Common myeloid progenitor, CD34-positive (primary cell): ENCODE results near the gene FRK.

Experiments
- CTCF ChIA-PET: fragments of 350-600 bp; sonication (Branson Sonifier 250); formaldehyde crosslinking; loops from one replicate; lab custom pipeline; 2021; ENCODE audit warnings: antibody characterized with exemption; lab: Charles Lee
- POLR2A ChIA-PET: fragments of 350-600 bp; sonication (Branson Sonifier 250); formaldehyde crosslinking; loops from one replicate; lab custom pipeline; 2021; ENCODE audit warnings: antibody characterized with exemption; lab: Charles Lee
- DNase-seq, 3 donors: peaks; one replicate each; pipeline versions ENCODE4 v3.0.0 to v3.0.0-alpha.2; 2013
- H3K27ac ChIP-seq, 2 experiments: 1 replicate in 1 of 2; 2 replicates in 1 of 2; pipeline ENCODE4 v1.7.0; 2013; ENCODE audit warnings: inconsistent platforms in 2 of 2, low read length in 2 of 2, mild to moderate bottlenecking in 2 of 2, low read depth in 1 of 2, moderate library complexity in 1 of 2; ENCODE audit not compliant: severe bottlenecking in 2 of 2, insufficient read depth in 1 of 2, poor library complexity in 1 of 2
- H3K27me3 ChIP-seq, 5 experiments: replicated peaks in 2 of 5; 1 replicate in 3 of 5; 2 replicates in 2 of 5; pipeline versions ENCODE4 v1.6.1 to v1.7.0; 2013; ENCODE audit warnings: low read length in 4 of 5, mild to moderate bottlenecking in 2 of 5, moderate library complexity in 2 of 5, inconsistent platforms in 1 of 5; ENCODE audit not compliant: insufficient read depth in 5 of 5, control insufficient read depth in 4 of 5
- H3K36me3 ChIP-seq, 4 experiments: 1 replicate in 2 of 4; 2 replicates in 2 of 4; pipeline versions ENCODE4 v1.6.1 to v1.7.0; 2013; ENCODE audit warnings: low read length in 3 of 4, control low read depth in 1 of 4, mild to moderate bottlenecking in 1 of 4; ENCODE audit not compliant: control insufficient read depth in 4 of 4, insufficient read depth in 4 of 4
- H3K4me1 ChIP-seq, 4 experiments: 1 replicate in 3 of 4; 2 replicates in 1 of 4; pipeline versions ENCODE4 v1.6.1 to v1.7.1; 2013; ENCODE audit warnings: low read length in 3 of 4, mild to moderate bottlenecking in 3 of 4, control low read depth in 1 of 4, inconsistent platforms in 1 of 4, moderate library complexity in 1 of 4; ENCODE audit not compliant: control insufficient read depth in 4 of 4, insufficient read depth in 4 of 4; ENCODE audit errors: control extremely low read depth in 1 of 4
- H3K4me3 ChIP-seq, 7 experiments: 1 replicate in 4 of 7; 2 replicates in 3 of 7; pipeline versions ENCODE4 v1.5.1 to v1.7.0; 2013; ENCODE audit warnings: mild to moderate bottlenecking in 7 of 7, low read length in 6 of 7, moderate library complexity in 6 of 7, inconsistent platforms in 2 of 7, low read depth in 2 of 7, control low read depth in 1 of 7; ENCODE audit not compliant: insufficient read depth in 4 of 7, control insufficient read depth in 1 of 7; ENCODE audit errors: extremely low read depth in 1 of 7
- H3K9me3 ChIP-seq, 5 experiments: 1 replicate in 4 of 5; 2 replicates in 1 of 5; pipeline versions ENCODE4 v1.6.1 to v1.7.1; 2013; ENCODE audit warnings: low read length in 4 of 5, mild to moderate bottlenecking in 2 of 5, inconsistent platforms in 1 of 5, low read depth in 1 of 5, moderate library complexity in 1 of 5; ENCODE audit not compliant: control insufficient read depth in 4 of 5, insufficient read depth in 2 of 5; ENCODE audit errors: control extremely low read depth in 1 of 5
- whole genome bisulfite sequencing: methylation state at CpG from one replicate; pipeline ENCODE4 v1.1.5; 2013; ENCODE audit not compliant: insufficient coverage; 5-methylcytosine and 5-hydroxymethylcytosine counted together

Gene FRK

DNA sequence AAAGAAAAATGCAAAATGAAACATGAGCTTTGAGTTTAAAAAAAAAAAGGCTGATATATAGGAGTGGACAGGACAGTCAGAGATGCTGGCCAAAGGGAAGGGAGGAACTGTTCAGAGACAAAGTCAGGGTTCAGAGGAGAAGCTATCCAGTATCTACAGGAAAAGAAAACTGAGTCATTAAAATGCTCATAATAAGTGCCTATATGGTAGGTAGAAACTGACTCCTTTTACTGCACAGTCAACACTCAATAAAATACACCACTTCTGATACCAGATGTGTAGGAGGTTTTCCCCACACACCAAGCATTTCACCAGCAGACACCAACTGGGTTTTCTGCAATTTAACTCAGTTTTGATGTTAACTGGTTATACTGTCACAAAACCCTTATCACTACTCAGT lies 32.9 kb downstream of the FRK start:
- POLR2A ChIA-PET, result no interaction called here
- no peak overlapping the region for H3K4me3 ChIP-seq
- H3K27ac ChIP-seq, result no peak overlapping the region
- no peaks in the 10 kb centered on the region for H3K4me1 ChIP-seq
- no peaks in the 10 kb centered on the region for H3K9me3 ChIP-seq
- peaks cover 0 to 2% (median 0%) of the 10 kb centered on the region in 5 experiments for H3K27me3 ChIP-seq
- no peaks in the 10 kb centered on the region for H3K36me3 ChIP-seq
- DNase-seq, result no peak
- CTCF ChIA-PET, result no interaction called here

DNA sequence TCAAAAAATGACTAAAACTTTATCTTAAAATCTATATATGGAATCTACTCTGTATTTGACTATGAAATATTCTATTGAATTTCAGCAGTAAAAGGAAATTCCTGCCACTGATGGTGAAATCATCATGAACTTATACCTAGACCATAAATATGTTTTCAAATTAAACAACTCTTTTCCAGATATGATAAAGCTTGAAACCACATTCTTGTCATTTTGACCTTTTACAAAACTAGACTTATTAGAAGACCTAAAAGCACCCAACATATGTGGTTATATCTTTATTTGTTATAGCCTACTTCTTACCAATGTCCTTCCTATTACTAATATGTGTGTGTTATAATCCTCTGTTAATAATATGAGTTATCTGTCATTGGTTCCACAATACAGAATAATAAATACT lies 35.3 kb downstream of the FRK start:
- no peaks in the 10 kb centered on the region for H3K9me3 ChIP-seq
- CTCF ChIA-PET, result no interaction called here
- H3K36me3 ChIP-seq, result no peaks in the 10 kb centered on the region
- DNase-seq, result no peak
- H3K27me3 ChIP-seq, result no peaks in the 10 kb centered on the region
- H3K4me1 ChIP-seq, result no peaks in the 10 kb centered on the region
- POLR2A ChIA-PET, result no interaction called here
- no peak overlapping the region for H3K4me3 ChIP-seq
- H3K27ac ChIP-seq, result no peak overlapping the region

DNA sequence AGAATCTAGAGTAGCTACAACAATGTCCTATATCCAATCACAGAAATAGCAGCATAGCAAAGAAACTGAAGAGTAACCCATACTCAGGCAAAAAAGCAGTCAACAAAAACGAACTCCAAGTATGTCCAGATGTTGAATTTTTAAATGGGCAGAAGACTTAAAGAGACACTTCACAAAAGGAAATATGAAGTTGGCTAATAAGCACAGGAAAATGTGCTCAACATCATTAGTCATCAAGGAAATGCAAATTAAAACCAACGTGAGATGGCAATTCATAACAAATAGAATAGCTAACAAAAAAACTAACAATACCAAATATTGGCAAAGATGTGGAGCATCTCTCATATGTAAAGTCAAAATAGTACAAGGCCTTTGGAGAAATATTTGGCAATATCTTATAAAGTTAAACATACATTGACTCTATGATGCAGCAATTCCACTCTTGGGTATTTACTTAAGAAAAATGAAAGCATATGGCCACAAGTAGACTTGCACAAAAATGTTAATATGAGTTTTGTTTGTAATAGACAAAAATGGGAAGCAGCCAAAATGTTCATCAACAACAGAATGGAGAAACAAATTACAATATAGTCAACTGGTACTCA lies 37.7 kb downstream of the FRK start:
- POLR2A ChIA-PET, result no interaction called here
- no peaks in the 10 kb centered on the region for H3K4me1 ChIP-seq
- CTCF ChIA-PET, result no interaction called here
- no peaks in the 10 kb centered on the region for H3K36me3 ChIP-seq
- H3K27me3 ChIP-seq, result no peaks in the 10 kb centered on the region
- no peak overlapping the region for H3K27ac ChIP-seq
- WGBS, result no CpG with 5 or more reads among the region's 2 CpGs
- H3K9me3 ChIP-seq, result no peaks in the 10 kb centered on the region
- no peak overlapping the region for H3K4me3 ChIP-seq
- DNase-seq, result no peak

DNA sequence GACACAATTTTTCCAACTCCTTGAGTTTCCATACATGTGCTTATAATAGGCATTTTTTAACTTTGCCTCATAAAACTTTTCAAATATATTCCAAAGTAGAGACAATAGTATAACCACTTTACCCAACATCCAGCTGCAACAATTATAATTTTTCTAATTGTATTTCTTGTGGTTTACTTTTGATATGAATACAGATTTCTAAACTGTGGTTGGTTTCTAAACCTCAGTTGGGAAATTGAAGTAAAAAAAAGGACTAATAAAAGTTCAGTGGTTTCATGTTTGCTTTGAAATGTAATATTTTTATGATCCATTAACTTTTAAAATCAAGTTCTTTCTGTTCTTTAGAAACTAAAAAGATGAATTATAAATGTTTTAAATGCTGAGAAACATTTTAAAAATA lies 40.0 kb downstream of the FRK start:
- CTCF ChIA-PET, result no interaction called here

DNA sequence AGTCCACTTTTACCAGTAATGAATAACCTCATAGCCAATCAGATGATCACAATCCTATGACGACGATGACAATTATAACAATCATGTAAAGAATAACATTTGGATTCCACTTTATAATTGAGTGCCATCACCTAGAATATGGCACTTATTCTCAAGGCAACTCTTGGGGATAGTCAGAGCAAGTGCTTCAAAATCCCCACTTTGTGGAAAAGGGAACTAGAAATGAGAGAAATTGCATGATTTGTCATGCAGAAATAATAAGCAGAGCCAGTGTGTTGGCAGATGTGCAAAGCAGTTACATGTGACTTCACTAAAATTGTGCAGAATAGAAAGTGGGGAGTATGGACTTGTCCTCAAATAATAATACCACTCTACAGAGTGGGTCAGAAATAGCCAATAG lies 41.3 kb downstream of the FRK start:
- CTCF ChIA-PET, result interaction anchor here (1.7 kb wide), 1 partner anchor 8 kb away, joined by 4 read pairs; no protein-coding TSS in a partner anchor
- DNase-seq, result peak in 2 of 3 donors; percentile 6 to 8
- Histone ChIP-seq H3K9me3 (no peaks in the 10 kb centered on the region), H3K36me3 (no peaks in the 10 kb centered on the region), H3K4me3 (no peak overlapping the region), H3K27ac (no peak overlapping the region), H3K27me3 (no peaks in the 10 kb centered on the region), H3K4me1 (no peaks in the 10 kb centered on the region)
- POLR2A ChIA-PET, result no interaction called here
- 100% methylated on average over 2 of the region's 2 CpGs for WGBS

More for the DNA sequence above, 40.0 kb downstream of the FRK start:
- H3K27me3 ChIP-seq, result no peaks in the 10 kb centered on the region
- H3K4me1 ChIP-seq, result no peaks in the 10 kb centered on the region
- H3K36me3 ChIP-seq, result no peaks in the 10 kb centered on the region
- DNase-seq, result no peak
- POLR2A ChIA-PET, result no interaction called here
- no peak overlapping the region for H3K27ac ChIP-seq
- no peaks in the 10 kb centered on the region for H3K9me3 ChIP-seq
- no peak overlapping the region for H3K4me3 ChIP-seq

DNA sequence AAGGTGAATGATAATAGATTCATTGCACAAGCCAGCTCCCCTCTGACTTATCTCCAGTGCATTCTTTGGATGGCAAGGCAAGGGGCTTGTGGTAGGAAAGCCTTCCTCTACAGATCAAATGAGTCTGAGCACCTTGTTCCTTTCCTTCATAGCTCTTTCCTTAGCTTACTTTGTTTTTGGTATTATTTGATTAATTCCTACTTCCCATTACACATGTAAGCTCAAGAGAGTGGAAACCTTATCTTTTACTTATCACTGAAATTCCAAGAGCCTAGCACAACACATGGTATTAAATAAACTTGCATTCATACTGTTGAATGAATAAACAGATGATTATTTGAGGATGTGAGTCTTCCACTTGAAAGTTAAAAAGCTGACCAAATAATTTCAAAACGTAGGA lies 41.7 kb downstream of the FRK start:
- H3K4me3 ChIP-seq, result no peak overlapping the region
- no peaks in the 10 kb centered on the region for H3K9me3 ChIP-seq
- no peak overlapping the region for H3K27ac ChIP-seq
- H3K36me3 ChIP-seq, result no peaks in the 10 kb centered on the region
- no peaks in the 10 kb centered on the region for H3K27me3 ChIP-seq
- H3K4me1 ChIP-seq, result no peaks in the 10 kb centered on the region
- no peak for DNase-seq
- ChIA-PET CTCF (interaction anchor here (1.7 kb wide), 1 partner anchor 8 kb away, joined by 4 read pairs; no protein-coding TSS in a partner anchor), POLR2A (no interaction called here)
- WGBS, result no CpG with 5 or more reads among the region's 1 CpG

DNA sequence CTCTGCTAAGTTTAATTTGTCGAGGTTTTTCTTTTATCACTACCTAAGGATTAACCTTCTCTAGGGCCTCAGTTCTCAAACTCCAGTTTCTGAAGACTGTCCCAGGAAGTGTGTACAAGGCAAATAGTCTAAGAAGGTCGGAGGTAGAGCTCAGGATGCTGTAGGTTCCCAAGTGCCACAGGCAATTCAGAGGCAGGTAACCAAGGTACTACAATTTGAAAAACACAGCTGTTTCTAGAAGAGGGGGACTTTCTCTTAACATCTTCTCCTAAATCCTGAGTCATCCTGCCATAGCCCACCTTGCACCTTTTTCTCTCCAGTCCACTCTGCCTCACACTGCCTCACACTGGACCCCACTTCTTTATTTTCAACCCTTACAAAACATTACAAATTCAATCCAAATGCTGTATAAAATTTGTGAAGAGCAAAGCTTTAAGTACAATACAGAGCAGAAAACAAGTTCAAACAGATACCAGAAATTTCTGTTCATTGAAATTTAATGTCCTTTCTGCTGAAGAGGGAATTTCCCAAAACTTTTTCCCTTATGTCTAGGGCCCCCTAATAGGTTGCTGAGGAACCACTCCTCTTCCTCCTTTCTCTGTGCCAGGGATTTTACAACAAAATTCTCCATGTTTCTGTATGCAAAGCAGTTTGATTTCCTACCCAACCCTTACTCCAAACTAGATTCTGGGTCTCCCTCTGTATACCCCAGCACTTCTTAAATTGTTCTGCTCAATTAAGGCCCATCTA lies 43.0 kb downstream of the FRK start:
- no peak for DNase-seq
- 100% methylated on average over 2 of the region's 2 CpGs for WGBS
- Histone ChIP-seq H3K4me1 (no peaks in the 10 kb centered on the region), H3K9me3 (no peaks in the 10 kb centered on the region), H3K27me3 (no peaks in the 10 kb centered on the region), H3K4me3 (no peak overlapping the region), H3K36me3 (no peaks in the 10 kb centered on the region), H3K27ac (no peak overlapping the region)
- ChIA-PET POLR2A (no interaction called here), CTCF (interaction anchor here (0.6 to 1.7 kb wide), 2 partner anchors 9 to 80 kb away, joined by 3 to 7 read pairs; no protein-coding TSS in a partner anchor)
